Stimulated activated CD8-positive, alpha-beta memory T cell treated with anti-CD3 and anti-CD28 coated beads, Interleukin-2, amount 100 ng/mL, for 1 hour (primary cell): ENCODE data around the gene NIBAN1.
"Not testable (repeated sequence)": the region's sequence is repeated elsewhere in the genome, so short reads cannot be mapped to it uniquely, and the experiment has no call there.

Experiments used
- DNase-seq, 2 donors: peaks; one replicate each; pipeline ENCODE4 v3.0.0-alpha.2; 2020; ENCODE audit warnings: low read depth in 2 of 2

Gene NIBAN1

DNA sequence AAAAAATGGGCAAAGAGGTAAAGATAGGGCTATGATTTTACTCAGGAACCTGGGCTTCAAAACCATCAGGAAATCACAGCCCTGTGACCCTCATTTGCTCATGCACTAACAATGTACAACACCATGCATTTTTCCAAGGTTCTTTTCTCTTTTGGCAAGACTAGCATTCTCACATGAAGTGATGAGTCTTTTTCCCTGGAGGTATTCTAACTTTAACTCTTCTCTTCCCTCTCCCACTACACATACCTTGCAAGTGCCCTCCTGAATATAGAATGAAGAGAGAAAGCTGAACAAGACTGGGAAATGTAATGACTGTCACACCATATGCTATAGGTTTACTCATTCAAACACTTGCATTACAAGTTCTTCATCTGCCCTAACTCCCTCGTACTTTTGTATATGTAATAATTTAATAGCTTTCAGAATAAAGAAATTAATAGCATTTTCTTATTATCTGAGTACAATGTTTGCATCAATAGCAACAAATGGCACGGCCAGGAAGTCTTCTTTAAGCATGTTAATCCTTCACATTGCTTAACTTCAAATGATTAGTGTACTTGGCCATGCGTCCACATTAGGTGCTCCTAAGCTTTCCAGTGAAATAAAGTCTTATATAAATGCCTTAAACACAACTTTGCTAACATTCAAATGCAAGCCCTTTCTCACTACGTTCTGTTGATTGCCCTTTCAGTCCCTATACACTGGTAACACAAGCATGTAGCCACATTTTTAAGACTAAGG, 1.8 kb downstream of the NIBAN1 start:
- DNase-seq, result no peak

DNA sequence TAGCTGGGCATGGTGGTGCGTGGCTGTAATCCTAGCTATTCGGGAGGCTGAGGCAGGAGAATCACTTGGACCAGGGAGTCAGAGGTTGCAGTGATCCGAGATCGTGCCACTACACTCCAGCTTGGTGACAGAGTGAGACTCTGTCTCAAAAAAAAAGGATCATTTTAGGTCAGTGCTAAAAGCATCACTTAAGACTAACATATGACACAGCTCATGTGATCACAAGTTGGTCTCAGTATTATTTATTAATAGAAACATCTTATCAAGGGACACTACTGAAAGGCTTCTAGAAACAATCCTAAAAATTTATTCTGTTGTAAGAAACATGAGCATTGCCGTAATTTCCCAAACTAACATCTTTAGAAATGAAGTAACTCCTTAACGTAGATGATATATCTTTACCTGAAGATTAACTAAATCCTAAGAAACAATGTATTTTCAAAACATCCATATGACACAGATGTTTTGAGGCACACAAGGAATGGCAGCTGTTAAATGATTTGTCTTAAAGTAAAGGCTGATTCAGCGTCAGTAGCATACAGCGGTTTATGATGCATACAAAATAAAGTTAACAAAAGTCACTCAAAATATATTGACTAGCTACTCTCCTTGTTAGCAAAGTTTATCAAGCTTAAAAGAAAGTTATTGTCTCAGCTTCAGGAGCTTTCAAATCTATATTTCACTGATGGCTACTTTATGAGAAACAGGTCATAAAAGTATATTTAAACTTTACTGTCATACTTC, 2.6 kb downstream of the NIBAN1 start:
- DNase-seq, result no peak

DNA sequence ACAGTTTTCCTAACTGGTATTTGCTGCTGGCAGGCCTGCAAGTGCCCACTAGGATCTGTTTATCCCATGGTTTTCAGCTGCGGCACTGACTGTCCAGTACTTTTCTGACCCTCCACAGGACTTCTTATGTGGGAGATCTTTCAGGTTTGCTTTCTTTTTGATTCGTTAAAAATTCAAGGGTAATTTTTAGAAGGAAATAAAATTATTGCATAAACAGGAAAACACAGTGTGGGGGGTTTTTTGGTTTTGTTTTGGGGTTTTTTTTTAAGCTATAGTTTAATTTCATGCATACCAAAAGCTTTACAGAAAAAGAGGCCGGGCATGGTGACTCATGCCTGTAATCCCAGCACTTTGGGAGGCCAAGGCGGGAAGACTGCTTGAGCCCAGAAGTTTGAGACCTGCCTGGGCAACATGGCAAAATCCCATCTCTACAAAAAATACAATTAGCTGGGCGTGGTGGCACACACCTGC, 3.6 kb downstream of the NIBAN1 start:
- DNase-seq, result no peak

DNA sequence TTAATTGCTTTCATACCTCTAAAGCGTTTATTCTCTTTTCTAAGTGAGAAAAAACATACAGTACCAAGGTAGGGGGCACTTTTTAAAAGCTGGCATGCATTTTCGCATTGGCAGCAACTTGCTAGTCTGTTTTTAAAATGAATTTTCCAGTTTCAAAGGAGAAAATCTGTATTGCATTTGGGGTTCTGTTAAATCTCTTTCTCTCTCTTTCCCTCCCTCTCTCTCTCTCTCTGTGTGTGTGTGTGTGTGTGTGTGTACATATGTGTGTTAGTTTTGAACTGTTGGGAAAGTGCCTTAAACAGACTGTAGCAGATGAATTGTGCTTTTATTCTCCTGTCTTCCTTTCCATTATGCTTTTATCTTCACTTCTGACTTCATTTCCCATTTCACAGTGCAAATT, 7.3 kb downstream of the NIBAN1 start:
- no peak for DNase-seq

DNA sequence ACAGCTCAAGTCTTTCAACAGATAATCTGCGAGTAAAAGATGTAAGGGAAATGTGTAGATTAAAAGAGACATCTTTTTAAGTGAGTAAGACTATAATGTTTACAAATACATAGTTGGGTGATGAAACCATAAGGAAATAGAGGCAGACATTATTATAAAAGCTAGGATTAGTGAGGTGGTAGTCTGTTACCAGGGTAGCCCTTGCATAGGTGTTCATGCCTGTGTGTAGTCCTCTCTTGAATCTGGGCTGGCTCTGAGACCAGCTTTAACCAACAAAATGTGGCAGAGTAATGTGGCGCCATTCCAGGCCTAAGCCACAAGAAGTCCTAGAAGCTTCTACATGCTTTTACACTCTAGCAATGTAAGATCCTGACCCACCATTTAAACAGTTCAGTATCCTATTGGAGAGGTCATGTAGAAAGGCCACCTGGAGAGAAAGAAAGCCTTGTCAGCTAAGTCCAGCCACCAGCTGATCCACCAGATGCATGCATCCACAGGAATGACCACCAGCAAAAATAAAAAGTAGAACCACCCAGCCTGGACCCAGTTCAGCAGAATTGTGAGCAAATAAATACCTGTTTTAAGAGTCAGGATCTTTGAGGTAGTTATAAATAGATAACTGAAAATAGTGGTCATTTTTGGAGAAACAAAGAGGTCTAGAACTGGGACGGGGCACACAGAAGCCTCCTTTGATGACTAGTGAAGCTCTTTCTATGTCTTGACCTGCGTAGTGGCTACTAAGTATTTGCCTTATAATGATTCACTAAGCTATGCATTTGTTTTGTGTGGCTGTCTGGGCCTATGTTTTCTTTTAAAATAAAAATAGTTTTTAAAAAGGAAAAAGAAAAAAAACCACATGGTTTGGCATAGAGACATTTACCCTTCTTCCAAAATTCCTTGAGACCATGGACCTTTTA, 8.1 kb downstream of the NIBAN1 start:
- no peak for DNase-seq

DNA sequence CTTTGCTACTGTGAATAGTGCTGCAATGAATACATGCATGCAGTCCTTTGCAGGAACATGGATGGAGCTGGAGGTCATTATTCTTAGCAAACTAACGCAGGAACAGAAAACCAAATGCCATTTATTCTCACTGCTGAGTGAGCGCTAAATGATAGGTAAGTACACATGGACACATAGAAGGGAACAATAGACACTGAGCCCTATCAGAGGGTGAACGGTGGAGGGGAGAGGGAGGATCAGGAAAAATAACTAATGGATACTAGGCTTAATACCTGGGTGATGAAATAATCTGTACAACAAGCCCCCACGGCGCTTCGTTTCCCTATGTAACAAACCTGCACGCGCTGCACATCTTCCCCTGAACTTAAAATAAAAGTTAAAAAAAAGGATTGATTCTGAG, 8.9 kb downstream of the NIBAN1 start:
- DNase-seq, result no peak

DNA sequence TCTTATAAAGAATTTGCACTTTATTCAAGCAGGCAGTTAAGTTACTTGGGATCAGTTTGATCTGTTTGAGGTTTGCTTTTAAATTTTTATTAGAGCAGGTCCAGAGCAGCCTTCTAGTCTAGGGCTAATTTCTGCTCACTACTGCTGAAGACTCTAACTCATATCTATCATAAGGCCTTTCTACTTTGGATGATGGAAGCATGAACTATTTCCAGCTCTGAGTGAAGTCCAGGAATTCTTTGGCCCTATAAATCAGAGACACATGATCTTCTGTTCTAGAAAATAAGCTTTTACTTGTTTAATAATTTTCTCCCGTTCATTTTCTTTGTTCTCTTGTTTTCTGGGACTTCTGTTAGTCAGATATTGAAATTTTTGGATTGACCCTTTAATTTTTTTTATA, 14.7 kb downstream of the NIBAN1 start:
- no peak for DNase-seq

DNA sequence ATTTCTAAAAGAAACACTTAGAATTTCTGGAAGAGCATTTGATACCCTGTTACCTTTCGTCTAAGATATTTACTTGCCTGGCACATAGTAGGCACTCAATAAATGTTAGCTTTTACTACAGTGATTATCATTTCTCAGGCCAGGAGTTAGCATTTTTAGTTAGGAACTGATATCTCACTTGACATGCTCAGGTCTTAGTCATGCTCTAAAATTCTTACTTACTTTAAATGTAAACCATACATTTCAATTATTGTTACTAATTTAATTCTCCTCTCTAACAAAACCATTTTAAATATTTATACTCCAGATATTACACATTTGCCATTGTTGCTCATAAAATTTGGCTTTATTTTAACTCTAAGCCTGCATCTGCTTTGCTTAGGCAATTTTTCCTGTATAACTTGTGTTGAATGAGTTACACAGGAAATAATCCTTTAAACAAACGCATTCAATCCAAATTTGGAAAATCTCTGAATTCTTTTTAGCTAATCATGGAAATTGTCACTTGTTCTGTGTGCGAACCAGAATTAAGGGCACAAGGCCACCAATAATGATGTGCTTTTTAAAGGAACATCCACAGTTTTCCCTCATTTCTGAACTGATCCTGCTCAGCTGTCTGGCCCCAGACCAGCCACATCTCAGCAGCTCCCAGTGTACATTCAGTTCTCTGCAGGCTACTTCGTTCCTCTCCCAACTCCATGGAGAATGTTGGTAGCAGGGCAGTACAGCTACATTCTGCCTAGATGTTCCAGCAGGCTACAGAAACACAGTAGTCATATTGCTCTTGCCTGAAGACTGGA, 15.6 kb downstream of the NIBAN1 start:
- DNase-seq, result no peak

DNA sequence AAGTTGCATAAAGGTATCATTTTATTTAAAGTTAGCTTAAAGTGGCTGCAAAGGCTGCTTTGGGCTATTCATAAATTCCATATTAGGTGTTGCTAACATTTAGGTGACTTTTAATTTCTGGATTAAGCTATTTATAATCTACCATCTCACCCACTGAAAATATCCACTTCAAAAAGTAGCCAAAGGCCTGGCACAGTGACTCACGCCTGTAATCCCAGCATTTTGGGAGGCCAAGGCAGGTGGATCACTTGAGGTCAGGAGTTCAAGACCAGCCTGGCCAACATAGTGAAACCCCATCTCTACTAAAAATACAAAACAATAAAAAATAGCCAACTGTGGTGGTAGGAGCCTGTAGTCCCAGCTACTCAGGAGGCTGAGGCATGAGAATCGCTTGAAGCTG, 16.4 kb downstream of the NIBAN1 start:
- not testable (repeated sequence) for DNase-seq

DNA sequence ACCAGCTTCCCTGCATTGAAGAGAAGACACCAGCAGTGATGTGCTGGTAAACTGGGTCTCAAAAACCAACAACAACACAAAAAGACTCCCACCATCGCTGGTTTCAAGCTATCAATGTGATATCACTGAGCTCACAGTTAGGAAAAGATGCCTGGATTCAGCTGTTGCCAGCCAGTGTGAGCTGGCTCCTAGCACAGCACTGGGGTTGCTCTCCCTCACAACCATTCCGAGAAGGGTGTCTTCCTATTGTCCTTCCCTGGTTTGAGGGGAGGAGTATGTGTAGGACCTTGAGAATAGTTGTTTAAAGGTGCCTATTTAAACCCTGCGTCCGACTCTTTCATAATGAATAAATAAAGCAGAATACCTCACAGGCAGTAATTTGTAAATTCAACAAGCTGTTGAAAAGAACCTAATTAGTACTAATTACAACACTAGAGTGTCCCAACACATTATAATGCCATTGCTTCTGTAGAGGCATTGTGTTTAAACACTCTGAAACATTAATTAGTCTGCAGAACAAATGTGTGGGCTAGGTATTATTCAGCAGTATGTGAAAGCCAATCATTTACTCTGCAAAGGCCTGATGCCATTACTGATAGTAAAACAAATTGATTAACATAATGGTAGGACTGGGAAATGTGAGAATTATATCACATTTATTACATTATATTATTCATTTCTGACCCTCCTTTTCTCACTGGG, 17.2 kb downstream of the NIBAN1 start:
- DNase-seq, result no peak

DNA sequence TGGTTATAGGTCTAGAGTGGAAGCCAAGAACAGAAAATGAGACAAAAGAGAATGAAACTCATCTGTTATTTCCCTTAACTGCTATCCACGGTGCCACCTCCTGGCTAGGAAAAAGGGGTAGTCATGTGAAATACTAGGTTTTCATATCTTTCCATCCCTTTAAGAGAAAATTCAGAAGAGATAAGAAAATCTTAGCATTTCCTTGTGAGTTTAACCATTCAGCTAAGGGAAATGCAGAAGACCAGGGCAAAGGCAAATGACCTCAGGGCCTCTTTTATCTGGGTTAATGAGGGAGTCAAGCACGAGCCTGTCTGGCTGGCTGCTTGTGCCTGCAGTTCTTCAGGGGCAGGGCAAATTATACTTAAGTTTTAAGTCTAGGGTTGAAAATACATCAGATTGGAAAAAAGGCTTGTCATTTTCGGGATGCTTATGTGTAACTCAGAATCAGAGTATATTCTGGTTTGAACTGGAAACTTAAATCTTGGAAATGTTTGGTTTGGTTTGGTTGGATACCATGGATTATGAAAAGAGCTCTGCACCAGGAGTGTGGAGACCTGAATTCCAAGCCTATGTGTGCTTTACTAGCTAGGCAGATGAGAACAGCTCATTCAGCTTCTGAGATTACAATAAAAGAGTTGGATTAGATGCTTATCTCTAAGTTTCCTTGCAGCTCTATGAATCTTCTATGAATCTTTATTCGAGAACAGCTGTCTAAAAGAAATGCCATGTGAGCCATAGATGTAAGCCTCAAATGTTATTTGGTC, 19.9 kb downstream of the NIBAN1 start:
- DNase-seq, result no peak

DNA sequence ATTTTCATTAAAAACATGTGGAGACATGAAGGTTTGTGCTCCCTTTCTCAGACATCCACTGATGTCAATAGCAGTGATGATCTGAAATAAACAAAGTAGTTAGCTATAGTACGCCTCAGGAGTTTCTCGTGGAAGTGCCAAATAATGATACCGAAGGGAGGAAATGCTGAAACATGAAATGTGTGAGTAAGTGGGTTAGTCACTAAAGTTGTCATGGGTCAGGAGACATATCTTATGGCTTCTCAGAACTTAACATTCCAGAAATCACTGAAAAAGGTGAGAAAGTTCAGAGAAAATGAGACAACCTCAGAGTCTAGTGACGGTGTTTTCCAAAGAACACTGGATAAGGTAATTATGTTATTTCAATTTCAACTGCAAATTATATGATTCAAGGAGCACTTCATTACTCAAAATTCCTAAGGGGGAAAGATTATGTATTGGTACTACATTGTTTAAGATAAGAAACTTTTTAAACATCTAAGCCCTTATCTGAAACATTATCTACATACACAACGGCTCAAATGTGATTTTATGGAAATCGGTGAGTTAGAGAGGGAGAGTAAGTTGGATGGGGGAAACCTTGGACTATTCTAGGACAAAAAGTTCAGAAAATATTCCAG, 20.6 kb downstream of the NIBAN1 start:
- DNase-seq, result no peak

DNA sequence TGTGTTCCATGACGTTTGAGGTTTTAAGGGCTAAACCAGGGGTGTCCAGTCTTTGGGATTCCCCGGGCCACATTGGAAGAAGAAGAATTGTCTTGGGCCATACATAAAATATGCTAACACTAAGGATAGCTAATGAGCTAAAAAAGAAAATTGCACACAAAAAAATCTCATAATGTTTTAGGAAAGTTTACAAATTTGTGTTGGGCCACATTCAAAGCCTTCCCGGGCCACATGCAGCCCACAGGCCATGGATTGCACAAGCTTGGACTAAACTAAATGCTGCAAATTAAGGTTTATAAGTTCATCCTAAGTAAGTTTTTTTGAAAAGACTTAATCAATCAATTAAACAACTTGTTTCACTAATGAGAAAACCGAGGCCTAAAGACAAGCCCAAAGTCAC, 21.9 kb downstream of the NIBAN1 start:
- no peak for DNase-seq

DNA sequence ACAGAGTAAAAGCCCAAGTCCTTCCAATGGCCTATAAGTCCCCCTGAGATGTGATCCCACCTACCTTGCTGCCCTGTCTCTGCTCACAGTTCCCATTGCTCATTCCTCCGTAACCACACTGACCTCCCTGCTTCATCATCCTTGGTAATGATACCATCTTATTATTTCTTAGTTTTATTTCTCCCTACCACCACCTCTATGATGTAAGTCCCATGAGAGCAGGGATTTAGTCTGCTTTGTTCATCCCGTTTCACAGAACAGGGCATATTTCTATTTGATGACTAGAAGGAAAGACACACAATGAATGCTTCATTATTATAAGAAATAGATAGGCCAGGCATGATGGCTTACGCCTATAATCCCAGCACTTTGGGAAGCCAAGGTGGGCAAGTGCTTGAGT, 22.5 kb downstream of the NIBAN1 start:
- no peak for DNase-seq

DNA sequence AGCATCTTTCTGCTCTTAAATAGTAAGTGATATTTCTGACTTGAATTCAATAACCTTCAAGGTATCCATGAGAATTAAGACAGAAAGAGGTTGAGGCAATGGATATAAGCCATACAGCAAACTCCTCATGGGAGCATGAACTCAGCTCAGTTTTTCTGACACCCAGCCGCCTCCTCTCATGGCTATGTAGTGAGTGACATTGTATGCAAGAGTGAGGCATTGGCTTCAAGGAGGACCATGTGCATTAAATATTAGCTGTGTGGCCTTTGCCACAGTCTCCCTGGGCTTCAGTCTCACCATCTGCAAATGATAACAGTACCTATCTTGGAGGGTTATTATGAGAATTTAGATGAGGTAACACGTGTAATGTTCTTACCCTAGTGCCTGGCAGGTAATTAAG, 23.4 kb downstream of the NIBAN1 start:
- no peak for DNase-seq

DNA sequence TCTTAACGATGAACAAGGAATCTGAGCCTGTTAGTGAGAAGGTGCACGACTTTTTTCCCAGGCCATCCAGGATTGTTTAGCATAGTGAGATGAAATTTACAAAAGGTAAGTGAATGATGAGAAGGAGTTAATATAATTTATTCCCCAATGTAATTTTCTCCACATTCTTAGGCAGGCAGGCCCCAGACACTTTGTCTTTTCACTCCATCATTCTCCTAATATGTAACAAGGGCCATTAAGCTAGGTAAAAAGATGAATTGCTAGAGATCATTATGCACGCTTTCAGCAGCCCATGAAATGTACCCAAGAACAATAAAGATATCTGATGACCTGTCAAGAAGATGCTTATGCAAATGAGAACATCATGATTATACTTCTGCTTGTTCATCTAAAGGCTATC, 24.1 kb downstream of the NIBAN1 start:
- DNase-seq, result no peak

DNA sequence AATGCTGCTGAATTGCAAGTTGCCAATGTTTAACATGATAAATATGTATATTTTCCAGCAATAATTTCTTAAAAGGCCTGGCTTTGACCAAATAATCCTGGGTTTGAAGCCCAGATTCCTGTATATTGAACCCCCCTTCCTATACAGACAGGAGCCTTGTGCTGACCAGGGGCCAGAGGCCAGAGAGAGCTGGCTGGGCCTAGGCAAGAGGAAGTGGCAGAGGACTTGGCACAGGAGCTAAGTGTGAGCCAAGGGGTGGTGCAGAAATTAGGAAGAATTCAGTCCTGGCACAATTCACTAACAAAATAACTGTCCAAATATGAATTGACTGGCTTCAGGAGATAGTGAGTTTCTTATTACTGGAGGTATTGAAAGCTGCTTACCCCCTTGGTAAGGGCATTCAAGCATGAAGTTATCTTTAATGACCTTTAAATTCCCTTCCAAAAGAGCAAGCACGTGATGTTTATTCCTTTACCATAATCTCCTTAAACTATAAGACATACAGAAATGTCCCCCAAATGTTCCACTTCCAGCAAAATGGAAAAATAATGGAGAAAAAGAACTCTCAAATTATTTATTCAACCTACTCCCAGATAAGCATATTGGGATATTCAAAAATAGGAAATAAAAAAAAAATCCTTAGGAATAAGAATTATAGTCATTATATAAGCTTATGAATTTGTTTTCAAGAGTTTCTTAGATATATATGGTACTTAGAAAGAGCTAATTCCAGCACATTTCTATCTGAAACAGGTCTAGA, 26.6 kb downstream of the NIBAN1 start:
- DNase-seq, result no peak

DNA sequence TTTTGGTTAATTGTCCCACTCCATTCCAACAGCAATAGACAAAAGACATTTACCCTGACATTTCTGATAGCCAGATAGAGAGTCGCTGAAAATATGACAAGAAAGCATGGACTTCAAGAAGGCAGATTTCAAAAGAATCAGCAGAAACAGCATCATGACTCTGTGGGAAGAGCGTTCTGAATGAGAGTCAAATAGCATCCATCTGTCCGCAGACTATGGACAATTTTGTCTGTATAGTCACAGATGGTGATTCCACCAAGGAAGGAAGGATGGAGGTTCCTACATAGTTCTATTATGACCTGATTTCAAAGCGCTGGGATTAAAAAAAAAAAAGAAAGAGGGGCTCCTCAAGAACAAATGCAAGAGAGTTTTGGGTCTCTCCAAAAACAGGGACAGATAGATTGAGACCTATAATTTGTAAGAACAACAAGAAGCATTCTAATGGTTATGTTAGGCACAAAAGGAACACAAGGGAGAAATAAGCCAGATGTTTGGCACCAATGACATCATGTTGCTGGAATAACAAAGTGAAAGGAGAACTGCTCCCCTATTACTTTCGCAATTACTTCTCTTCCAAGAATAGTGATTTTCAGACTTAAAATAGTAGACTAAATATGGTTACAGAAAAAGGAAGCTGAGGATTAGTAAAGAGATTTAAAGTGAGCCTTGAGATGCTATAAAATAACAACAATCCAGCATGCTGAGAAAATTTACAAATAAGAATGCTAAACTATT, 28.5 kb downstream of the NIBAN1 start:
- DNase-seq, result no peak
